Fibroblast of lung (primary cell): Measurements from ENCODE around the gene FARP1. TPM values are rescaled to one million over a fixed set of nuclear protein-coding genes. Genes with fewer than 3 reads are reported as not detected.

Experiments used
- DNase-seq, 2 donors: peaks; one replicate each; pipeline versions ENCODE4 v3.0.0 to v3.0.0-alpha.2; 2010; ENCODE audit warnings: low read depth in 2 of 2
- H2AFZ ChIP-seq: 2 replicates; pipeline ENCODE4 v1.5.1; 2012; ENCODE audit warnings: low read length, control low read depth, inconsistent platforms
- H3K27ac ChIP-seq: 2 replicates; pipeline ENCODE4 v1.5.1; 2011; ENCODE audit warnings: low read length, control low read depth; ENCODE audit not compliant: insufficient read depth
- H3K27me3 ChIP-seq: 2 replicates; pipeline ENCODE4 v1.5.1; 2011; ENCODE audit warnings: mild to moderate bottlenecking, low read length; ENCODE audit not compliant: control insufficient read depth, insufficient read depth
- H3K36me3 ChIP-seq: 2 replicates; pipeline ENCODE4 v1.5.1; 2011; ENCODE audit warnings: low read length; ENCODE audit not compliant: control insufficient read depth, insufficient read depth
- H3K4me1 ChIP-seq: 2 replicates; pipeline ENCODE4 v1.5.1; 2011; ENCODE audit warnings: low read length; ENCODE audit not compliant: control insufficient read depth, insufficient read depth; ENCODE audit errors: extremely low read depth
- H3K4me2 ChIP-seq: 2 replicates; pipeline ENCODE4 v1.5.1; 2011; ENCODE audit warnings: low read length, control low read depth; ENCODE audit not compliant: insufficient read depth; ENCODE audit errors: extremely low read depth
- H3K4me3 ChIP-seq, 4 experiments: fragments of 200-600 bp in 1 of 4; sonication (generic) in 1 of 4; replicated peaks in 1 of 4; 2 replicates each; pipeline ENCODE4 v1.5.1; 2011 to 2016; ENCODE audit warnings: low read length in 4 of 4, low read depth in 3 of 4, mild to moderate bottlenecking in 3 of 4, control low read depth in 2 of 4, inconsistent platforms in 1 of 4, mixed read lengths in 1 of 4; ENCODE audit not compliant: insufficient read depth in 1 of 4; ENCODE audit errors: control extremely low read depth in 1 of 4
- H3K79me2 ChIP-seq: 2 replicates; pipeline ENCODE4 v1.5.1; 2012; ENCODE audit warnings: mild to moderate bottlenecking, low read length, inconsistent platforms; ENCODE audit not compliant: control insufficient read depth, insufficient read depth
- H3K9ac ChIP-seq: 2 replicates; pipeline ENCODE4 v1.5.1; 2011; ENCODE audit warnings: mild to moderate bottlenecking, low read length, control low read depth; ENCODE audit not compliant: insufficient read depth
- H3K9me3 ChIP-seq: 2 replicates; pipeline ENCODE4 v1.5.1; 2012; ENCODE audit warnings: low read depth, low read length; ENCODE audit not compliant: control insufficient read depth, insufficient read depth
- H4K20me1 ChIP-seq: 2 replicates; pipeline ENCODE4 v1.5.1; 2011; ENCODE audit warnings: low read length; ENCODE audit not compliant: control insufficient read depth, insufficient read depth; ENCODE audit errors: extremely low read depth
- EZH2 ChIP-seq: IDR thresholded peaks from 2 replicates; pipeline ENCODE4 v1.5.1; 2012; ENCODE audit warnings: low read length, control low read depth, mild to moderate bottlenecking; ENCODE audit errors: missing control alignments
- polyA plus RNA-seq, 2 donors: library from polyadenylated mRNA; depleted of rRNA in 1 of 2; stranded (reverse) in 1 of 2; unstranded in 1 of 2; fragments of >200 nt; gene quantifications; 2 replicates each; pipeline ENCODE4 v1.2.1, GENCODE V29; 2011 to 2012; ENCODE audit warnings: missing spikeins in 1 of 2
- total RNA-seq: library from RNA; depleted of rRNA; stranded (reverse); fragments of >200 nt; gene quantifications from 2 replicates; pipeline ENCODE4 v1.2.1, GENCODE V29; 2014
- TF ChIP-seq, protein P1 (sequence below), 2 donors: IDR thresholded peaks in 1 of 2; conservative IDR thresholded peaks in 1 of 2; 1 replicate in 1 of 2; 2 replicates in 1 of 2; pipeline ENCODE4 v1.5.1; 2011 to 2012; ENCODE audit warnings: low read length in 2 of 2, control low read depth in 1 of 2, inconsistent platforms in 1 of 2, low read depth in 1 of 2, mild to moderate bottlenecking in 1 of 2

The FARP1 gene
- total and polyA plus RNA-seq, 2 donors (not counting 1 experiment from before 2014, with no cell fraction given), result 50.9 to 199 TPM

DNA sequence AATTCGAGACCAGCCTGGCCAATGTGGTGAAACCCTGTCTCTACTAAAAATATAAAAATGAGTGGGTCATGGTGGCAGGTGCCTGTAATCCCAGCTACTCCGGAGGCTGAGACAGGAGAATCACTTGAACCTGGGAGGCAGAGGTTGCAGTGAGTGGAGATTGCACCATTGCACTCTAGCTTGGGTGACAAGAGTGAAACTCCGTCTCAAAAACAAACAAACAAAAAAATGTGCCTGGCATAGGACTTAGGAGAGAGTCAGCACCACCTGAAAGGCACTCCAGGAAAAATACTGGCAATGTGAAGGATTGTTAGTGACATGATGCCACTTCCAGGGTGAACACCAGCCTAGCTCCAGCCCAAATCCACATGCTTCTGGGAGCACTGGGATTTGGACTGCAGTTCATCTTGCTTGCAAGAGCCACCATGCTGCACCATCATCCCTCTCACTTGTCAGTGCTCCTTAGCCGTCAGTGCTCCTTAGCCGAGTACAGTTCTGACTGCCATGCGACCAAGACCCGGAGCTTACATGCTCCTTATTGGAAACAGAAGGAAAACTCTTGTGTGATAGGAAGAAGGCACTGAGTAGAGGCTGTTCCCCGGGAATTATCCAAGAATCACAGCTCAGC, 179.3 kb downstream of the FARP1 start:
- no peak overlapping the region for H2AFZ ChIP-seq
- H3K27ac ChIP-seq, result no peak overlapping the region
- H3K79me2 ChIP-seq, result peaks cover 4% of the 10 kb centered on the region
- DNase-seq, result no peak
- TF ChIP-seq, protein P1, sequence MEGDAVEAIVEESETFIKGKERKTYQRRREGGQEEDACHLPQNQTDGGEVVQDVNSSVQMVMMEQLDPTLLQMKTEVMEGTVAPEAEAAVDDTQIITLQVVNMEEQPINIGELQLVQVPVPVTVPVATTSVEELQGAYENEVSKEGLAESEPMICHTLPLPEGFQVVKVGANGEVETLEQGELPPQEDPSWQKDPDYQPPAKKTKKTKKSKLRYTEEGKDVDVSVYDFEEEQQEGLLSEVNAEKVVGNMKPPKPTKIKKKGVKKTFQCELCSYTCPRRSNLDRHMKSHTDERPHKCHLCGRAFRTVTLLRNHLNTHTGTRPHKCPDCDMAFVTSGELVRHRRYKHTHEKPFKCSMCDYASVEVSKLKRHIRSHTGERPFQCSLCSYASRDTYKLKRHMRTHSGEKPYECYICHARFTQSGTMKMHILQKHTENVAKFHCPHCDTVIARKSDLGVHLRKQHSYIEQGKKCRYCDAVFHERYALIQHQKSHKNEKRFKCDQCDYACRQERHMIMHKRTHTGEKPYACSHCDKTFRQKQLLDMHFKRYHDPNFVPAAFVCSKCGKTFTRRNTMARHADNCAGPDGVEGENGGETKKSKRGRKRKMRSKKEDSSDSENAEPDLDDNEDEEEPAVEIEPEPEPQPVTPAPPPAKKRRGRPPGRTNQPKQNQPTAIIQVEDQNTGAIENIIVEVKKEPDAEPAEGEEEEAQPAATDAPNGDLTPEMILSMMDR (conservative IDR thresholded peaks at IDR 0.05 in 1 of 2, IDR thresholded peaks at IDR 0.05 in 1 of 2; ENCODE audit: low read depth in 1 of 2, low read length in 2 of 2), result no peak
- no peak for TF ChIP-seq EZH2
- H3K9me3 ChIP-seq, result no peaks in the 10 kb centered on the region
- H3K27me3 ChIP-seq, result no peaks in the 10 kb centered on the region
- H3K4me1 ChIP-seq, result no peaks in the 10 kb centered on the region
- no peak overlapping the region for H3K4me2 ChIP-seq
- no peak overlapping the region for H3K9ac ChIP-seq
- no peaks in the 10 kb centered on the region for H4K20me1 ChIP-seq
- H3K36me3 ChIP-seq, result no peaks in the 10 kb centered on the region
- H3K4me3 ChIP-seq, result no peak overlapping the region

GRCh38 chr13:98324105-98324504, 181.2 kb downstream of the FARP1 start:
- no peaks in the 10 kb centered on the region for H3K36me3 ChIP-seq
- H3K27ac ChIP-seq, result no peak overlapping the region
- no peak for TF ChIP-seq EZH2
- TF ChIP-seq, protein P1 (conservative IDR thresholded peaks at IDR 0.05 in 1 of 2, IDR thresholded peaks at IDR 0.05 in 1 of 2; ENCODE audit: low read depth in 1 of 2, low read length in 2 of 2), result no peak
- H3K9ac ChIP-seq, result no peak overlapping the region
- peak; percentile 43 to 63 for DNase-seq
- no peak overlapping the region for H2AFZ ChIP-seq
- H3K9me3 ChIP-seq, result no peaks in the 10 kb centered on the region
- no peaks in the 10 kb centered on the region for H4K20me1 ChIP-seq
- H3K79me2 ChIP-seq, result peaks cover 4% of the 10 kb centered on the region
- H3K4me2 ChIP-seq, result no peak overlapping the region
- peaks cover 9% of the 10 kb centered on the region for H3K4me1 ChIP-seq
- no peak overlapping the region for H3K4me3 ChIP-seq
- no peaks in the 10 kb centered on the region for H3K27me3 ChIP-seq

DNA sequence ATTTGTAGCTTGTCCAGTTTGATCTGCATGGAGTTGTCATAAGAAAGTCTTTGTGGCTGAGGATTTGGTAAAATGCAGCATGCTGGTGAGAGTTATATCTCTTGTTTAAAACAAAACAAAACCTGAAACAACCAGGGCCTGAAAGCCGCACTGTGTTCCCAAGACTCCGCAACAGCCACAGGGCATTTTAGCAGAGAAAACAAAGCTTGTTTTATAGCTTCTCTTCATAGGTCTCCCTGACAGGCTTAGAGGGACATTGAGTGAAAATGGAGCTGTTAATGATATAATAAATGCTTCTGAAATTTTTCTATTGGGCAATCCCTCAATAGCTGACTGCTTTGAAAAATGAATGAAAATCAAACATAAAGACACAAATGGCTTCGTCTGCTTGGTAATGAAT, 182.8 kb downstream of the FARP1 start:
- Histone ChIP-seq H3K79me2 (peaks cover 4% of the 10 kb centered on the region), H3K27ac (no peak overlapping the region), H3K9ac (no peak overlapping the region), H3K4me2 (no peak overlapping the region), H4K20me1 (no peaks in the 10 kb centered on the region), H3K27me3 (no peaks in the 10 kb centered on the region), H3K4me1 (peaks cover 9% of the 10 kb centered on the region), H3K9me3 (no peaks in the 10 kb centered on the region), H3K4me3 (no peak overlapping the region), H3K36me3 (no peaks in the 10 kb centered on the region), H2AFZ (no peak overlapping the region)
- TF ChIP-seq, protein P1 (conservative IDR thresholded peaks at IDR 0.05 in 1 of 2, IDR thresholded peaks at IDR 0.05 in 1 of 2; ENCODE audit: low read depth in 1 of 2, low read length in 2 of 2), result no peak
- no peak for TF ChIP-seq EZH2
- DNase-seq, result no peak
